ENCODE data around the gene MAN2B2.

- TF ChIP-seq CTCF (IDR thresholded peaks at IDR 0.05), result no peak
- no peak for TF ChIP-seq POLR2A (IDR thresholded peaks at IDR 0.05)
Observed at GRCh38 chr4:6613676-6614651, 39.0 kb downstream of the MAN2B2 start.

All from lower leg skin (tissue), 3 donors.